ENCODE results near the gene LRFN2.

LRFN2 gene

DNA sequence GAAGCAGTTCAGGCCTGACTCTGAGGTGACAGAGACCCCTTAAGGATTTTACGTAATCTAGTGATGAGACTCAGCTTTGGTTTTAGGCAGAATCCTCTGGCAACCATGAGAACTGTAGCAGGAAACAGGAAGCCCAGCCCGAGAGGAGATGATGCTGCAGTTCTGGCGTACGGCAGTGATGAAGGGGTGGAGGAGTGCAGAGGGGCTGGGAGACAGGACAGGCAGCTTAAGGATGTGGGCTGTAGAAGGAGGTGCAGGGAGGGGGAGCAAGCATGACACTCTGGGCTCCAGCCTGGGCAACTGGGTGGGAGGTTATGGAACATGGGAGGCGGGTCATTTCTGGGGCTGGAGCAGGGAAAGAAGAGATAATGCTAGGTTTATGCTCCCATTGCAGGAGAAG is 67.1 kb downstream of the LRFN2 start:
- Histone ChIP-seq H3K9ac (ENCODE audit: low read depth, low read length, poor library complexity) (no peak overlapping the region), H2BK12ac (ENCODE audit: low read length) (peak overlapping the region; percentile 30), H3K9me3 (replicated peaks in 1 of 2; ENCODE audit: control insufficient read depth in 2 of 2, insufficient read depth in 1 of 2, low read depth in 1 of 2, low read length in 2 of 2) (no peaks in the 10 kb centered on the region), H4K91ac (ENCODE audit: low read depth, low read length, poor library complexity) (no peak overlapping the region), H2AK5ac (ENCODE audit: low read depth, low read length) (no peak overlapping the region), H2AFZ (ENCODE audit: low read length) (no peak overlapping the region), H3K4ac (ENCODE audit: low read length) (no peak overlapping the region), H3K4me2 (ENCODE audit: insufficient read depth, low read length, poor library complexity, severe bottlenecking) (no peak overlapping the region), H3K27me3 (ENCODE audit: control insufficient read depth in 3 of 3, insufficient read depth in 3 of 3, low read depth in 1 of 3, low read length in 3 of 3) (no peaks in the 10 kb centered on the region), H3K4me1 (ENCODE audit: control insufficient read depth in 2 of 2, insufficient read depth in 1 of 2, low read depth in 1 of 2, low read length in 2 of 2) (peaks cover 0 to 15% of the 10 kb centered on the region in 2 donors), H2BK15ac (ENCODE audit: low read length) (no peak overlapping the region), H3K14ac (ENCODE audit: low read length) (no peak overlapping the region), H3K79me1 (ENCODE audit: low read depth, low read length) (no peaks in the 10 kb centered on the region), H3K4me3 (ENCODE audit: low read length in 2 of 2) (no peak overlapping the region), H3K18ac (ENCODE audit: low read length) (no peak overlapping the region), H2BK5ac (ENCODE audit: low read length) (no peak overlapping the region), H2BK120ac (ENCODE audit: low read depth, low read length) (no peak overlapping the region), H3K27ac (replicated peaks; ENCODE audit: low read length) (no peak overlapping the region), H3K23ac (ENCODE audit: low read depth, low read length, poor library complexity) (no peak overlapping the region), H4K8ac (ENCODE audit: low read depth, low read length) (no peak overlapping the region), H3K36me3 (replicated peaks in 1 of 2; ENCODE audit: control insufficient read depth in 2 of 2, insufficient read depth in 2 of 2, low read length in 2 of 2) (no peaks in the 10 kb centered on the region)
- no peak for DNase-seq (ENCODE audit: low spot score)
- WGBS, 2 donors (ENCODE audit: extremely low coverage in 2 of 2, insufficient read length in 2 of 2, insufficient replicate concordance in 1 of 2): no CpG with 5 or more reads among the region's 5 CpGs

DNA sequence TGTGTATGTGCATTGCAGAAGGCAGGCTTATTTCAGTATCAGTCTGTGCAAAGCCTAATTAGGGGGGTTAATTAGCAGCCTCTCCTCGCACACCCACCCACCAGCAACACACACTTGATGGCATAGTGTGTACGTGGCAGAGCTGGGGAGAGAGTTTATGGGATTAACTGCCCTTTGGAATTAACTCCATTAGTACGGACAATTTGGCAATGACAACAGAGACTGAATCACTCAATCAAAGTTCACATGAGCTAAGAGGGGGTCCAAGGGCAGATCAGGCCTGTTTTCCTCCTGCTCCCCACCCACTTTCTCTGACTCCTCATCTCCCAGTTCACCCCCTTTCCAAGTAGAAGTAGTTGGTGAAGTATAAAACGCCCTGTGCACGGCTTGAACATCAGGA is 69.5 kb downstream of the LRFN2 start:
- Histone ChIP-seq H3K23ac (ENCODE audit: low read depth, low read length, poor library complexity) (no peak overlapping the region), H3K4me1 (ENCODE audit: control insufficient read depth in 2 of 2, insufficient read depth in 1 of 2, low read depth in 1 of 2, low read length in 2 of 2) (peaks cover 0 to 5% of the 10 kb centered on the region in 2 donors), H3K27me3 (ENCODE audit: control insufficient read depth in 3 of 3, insufficient read depth in 3 of 3, low read depth in 1 of 3, low read length in 3 of 3) (no peaks in the 10 kb centered on the region), H2BK5ac (ENCODE audit: low read length) (no peak overlapping the region), H3K14ac (ENCODE audit: low read length) (no peak overlapping the region), H3K9me3 (replicated peaks in 1 of 2; ENCODE audit: control insufficient read depth in 2 of 2, insufficient read depth in 1 of 2, low read depth in 1 of 2, low read length in 2 of 2) (no peaks in the 10 kb centered on the region), H2BK120ac (ENCODE audit: low read depth, low read length) (no peak overlapping the region), H3K27ac (replicated peaks; ENCODE audit: low read length) (no peak overlapping the region), H3K18ac (ENCODE audit: low read length) (no peak overlapping the region), H3K4me2 (ENCODE audit: insufficient read depth, low read length, poor library complexity, severe bottlenecking) (no peak overlapping the region), H3K79me1 (ENCODE audit: low read depth, low read length) (no peaks in the 10 kb centered on the region), H2AFZ (ENCODE audit: low read length) (no peak overlapping the region), H2BK12ac (ENCODE audit: low read length) (no peak overlapping the region), H3K9ac (ENCODE audit: low read depth, low read length, poor library complexity) (no peak overlapping the region), H3K36me3 (replicated peaks in 1 of 2; ENCODE audit: control insufficient read depth in 2 of 2, insufficient read depth in 2 of 2, low read length in 2 of 2) (no peaks in the 10 kb centered on the region), H4K91ac (ENCODE audit: low read depth, low read length, poor library complexity) (no peak overlapping the region), H2AK5ac (ENCODE audit: low read depth, low read length) (no peak overlapping the region), H3K4me3 (ENCODE audit: low read length in 2 of 2) (no peak overlapping the region), H3K4ac (ENCODE audit: low read length) (no peak overlapping the region), H4K8ac (ENCODE audit: low read depth, low read length) (no peak overlapping the region), H2BK15ac (ENCODE audit: low read length) (no peak overlapping the region)
- WGBS, 2 donors (ENCODE audit: extremely low coverage in 2 of 2, insufficient read length in 2 of 2, insufficient replicate concordance in 1 of 2): no CpG with 5 or more reads among the region's 5 CpGs
- DNase-seq (ENCODE audit: low spot score): no peak

DNA sequence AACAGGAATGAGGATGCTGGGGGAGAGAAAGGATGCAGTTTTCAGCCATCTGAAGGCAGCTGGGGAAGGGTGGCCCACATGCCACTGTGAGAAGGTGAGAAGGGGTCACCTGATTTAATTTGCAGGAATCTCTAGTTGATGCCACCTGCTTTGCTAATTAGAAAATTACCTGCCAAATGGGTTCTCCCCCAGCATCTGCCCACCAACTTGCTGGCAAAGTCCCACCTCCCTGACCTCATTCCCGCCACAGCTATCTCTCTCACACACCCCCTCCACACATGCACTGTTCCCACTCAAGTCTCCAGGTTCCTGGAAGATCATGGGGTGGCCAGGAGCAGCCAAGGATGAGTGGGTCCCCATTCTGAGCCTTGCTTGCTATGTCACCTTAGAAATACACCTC is 70.7 kb downstream of the LRFN2 start:
- H3K4me3 ChIP-seq (ENCODE audit: low read length in 2 of 2): no peak overlapping the region
- no peak overlapping the region for H3K23ac ChIP-seq (ENCODE audit: low read depth, low read length, poor library complexity)
- no peak overlapping the region for H3K9ac ChIP-seq (ENCODE audit: low read depth, low read length, poor library complexity)
- H3K18ac ChIP-seq (ENCODE audit: low read length): no peak overlapping the region
- H2BK120ac ChIP-seq (ENCODE audit: low read depth, low read length): no peak overlapping the region
- H2BK5ac ChIP-seq (ENCODE audit: low read length): no peak overlapping the region
- no peak overlapping the region for H3K27ac ChIP-seq (replicated peaks; ENCODE audit: low read length)
- H3K4me2 ChIP-seq (ENCODE audit: insufficient read depth, low read length, poor library complexity, severe bottlenecking): no peak overlapping the region
- no peaks in the 10 kb centered on the region for H3K79me1 ChIP-seq (ENCODE audit: low read depth, low read length)
- no peaks in the 10 kb centered on the region for H3K27me3 ChIP-seq (ENCODE audit: control insufficient read depth in 3 of 3, insufficient read depth in 3 of 3, low read depth in 1 of 3, low read length in 3 of 3)
- H4K91ac ChIP-seq (ENCODE audit: low read depth, low read length, poor library complexity): no peak overlapping the region
- no peak overlapping the region for H3K14ac ChIP-seq (ENCODE audit: low read length)
- no CpG with 5 or more reads among the region's 1 CpG for WGBS, 2 donors (ENCODE audit: extremely low coverage in 2 of 2, insufficient read length in 2 of 2, insufficient replicate concordance in 1 of 2)
- H3K36me3 ChIP-seq (replicated peaks in 1 of 2; ENCODE audit: control insufficient read depth in 2 of 2, insufficient read depth in 2 of 2, low read length in 2 of 2): no peaks in the 10 kb centered on the region
- H3K4ac ChIP-seq (ENCODE audit: low read length): no peak overlapping the region
- no peak overlapping the region for H2AFZ ChIP-seq (ENCODE audit: low read length)
- H2BK15ac ChIP-seq (ENCODE audit: low read length): no peak overlapping the region
- no peaks in the 10 kb centered on the region for H3K9me3 ChIP-seq (replicated peaks in 1 of 2; ENCODE audit: control insufficient read depth in 2 of 2, insufficient read depth in 1 of 2, low read depth in 1 of 2, low read length in 2 of 2)
- peaks cover 0 to 5% of the 10 kb centered on the region in 2 donors for H3K4me1 ChIP-seq (ENCODE audit: control insufficient read depth in 2 of 2, insufficient read depth in 1 of 2, low read depth in 1 of 2, low read length in 2 of 2)
- DNase-seq (ENCODE audit: low spot score): no peak
- no peak overlapping the region for H2BK12ac ChIP-seq (ENCODE audit: low read length)
- H4K8ac ChIP-seq (ENCODE audit: low read depth, low read length): no peak overlapping the region
- H2AK5ac ChIP-seq (ENCODE audit: low read depth, low read length): no peak overlapping the region

- Histone ChIP-seq H3K23ac (ENCODE audit: low read depth, low read length, poor library complexity) (no peak overlapping the region), H2BK120ac (ENCODE audit: low read depth, low read length) (no peak overlapping the region), H4K91ac (ENCODE audit: low read depth, low read length, poor library complexity) (no peak overlapping the region), H4K8ac (ENCODE audit: low read depth, low read length) (no peak overlapping the region), H3K4me3 (ENCODE audit: low read length in 2 of 2) (no peak overlapping the region), H3K4ac (ENCODE audit: low read length) (no peak overlapping the region), H3K27ac (replicated peaks; ENCODE audit: low read length) (no peak overlapping the region), H2BK5ac (ENCODE audit: low read length) (no peak overlapping the region), H3K9ac (ENCODE audit: low read depth, low read length, poor library complexity) (no peak overlapping the region), H3K79me1 (ENCODE audit: low read depth, low read length) (no peaks in the 10 kb centered on the region), H2AK5ac (ENCODE audit: low read depth, low read length) (no peak overlapping the region), H3K18ac (ENCODE audit: low read length) (no peak overlapping the region), H3K4me2 (ENCODE audit: insufficient read depth, low read length, poor library complexity, severe bottlenecking) (no peak overlapping the region), H3K9me3 (replicated peaks in 1 of 2; ENCODE audit: control insufficient read depth in 2 of 2, insufficient read depth in 1 of 2, low read depth in 1 of 2, low read length in 2 of 2) (no peaks in the 10 kb centered on the region), H3K27me3 (ENCODE audit: control insufficient read depth in 3 of 3, insufficient read depth in 3 of 3, low read depth in 1 of 3, low read length in 3 of 3) (no peaks in the 10 kb centered on the region), H2AFZ (ENCODE audit: low read length) (no peak overlapping the region), H2BK12ac (ENCODE audit: low read length) (no peak overlapping the region), H3K36me3 (replicated peaks in 1 of 2; ENCODE audit: control insufficient read depth in 2 of 2, insufficient read depth in 2 of 2, low read length in 2 of 2) (no peaks in the 10 kb centered on the region), H3K4me1 (ENCODE audit: control insufficient read depth in 2 of 2, insufficient read depth in 1 of 2, low read depth in 1 of 2, low read length in 2 of 2) (peaks cover 0 to 2% of the 10 kb centered on the region in 2 donors), H3K14ac (ENCODE audit: low read length) (no peak overlapping the region), H2BK15ac (ENCODE audit: low read length) (no peak overlapping the region)
- WGBS, 2 donors (ENCODE audit: extremely low coverage in 2 of 2, insufficient read length in 2 of 2, insufficient replicate concordance in 1 of 2): no CpG with 5 or more reads among the region's 1 CpG
- DNase-seq (ENCODE audit: low spot score): no peak
Measured at GRCh38 chr6:40512340-40512739, 74.8 kb downstream of the LRFN2 start.
